H9 (cell line): ENCODE measurements around the gene ADAMTS15. TPM values are rescaled to one million over a fixed set of nuclear protein-coding genes. Genes with fewer than 3 reads are reported as not detected.
A peak's percentile ranks its signal among the peaks of the same experiment; 100 is the strongest.

ENCODE experiments used
- DNase-seq: peaks from one replicate; pipeline ENCODE4 v3.0.0-alpha.2; 2017
- H2AFZ ChIP-seq: one replicate; pipeline ENCODE4 v1.6.1; 2013; ENCODE audit warnings: mild to moderate bottlenecking, low read length, control low read depth, moderate library complexity
- H2AK5ac ChIP-seq: 2 replicates; pipeline ENCODE4 v1.6.1; 2013; ENCODE audit warnings: low read length, control low read depth, mixed read lengths; ENCODE audit not compliant: insufficient read length
- H2BK120ac ChIP-seq: one replicate; pipeline ENCODE4 v1.6.1; 2013; ENCODE audit warnings: low read depth, mild to moderate bottlenecking, low read length, control low read depth, inconsistent platforms; ENCODE audit not compliant: poor library complexity, severe bottlenecking
- H2BK12ac ChIP-seq: 2 replicates; pipeline ENCODE4 v1.6.1; 2013; ENCODE audit warnings: low read length, control low read depth, mixed read lengths, low read depth; ENCODE audit not compliant: insufficient read length
- H2BK15ac ChIP-seq: 2 replicates; pipeline ENCODE4 v1.6.1; 2013; ENCODE audit warnings: low read depth, low read length, control low read depth
- H2BK20ac ChIP-seq: one replicate; pipeline ENCODE4 v1.6.1; 2013; ENCODE audit warnings: low read depth, mild to moderate bottlenecking, low read length, control low read depth, inconsistent platforms; ENCODE audit not compliant: poor library complexity, severe bottlenecking
- H2BK5ac ChIP-seq: 2 replicates; pipeline ENCODE4 v1.6.1; 2013; ENCODE audit warnings: low read length, control low read depth, mixed read lengths; ENCODE audit not compliant: insufficient read length
- H3K14ac ChIP-seq: 2 replicates; pipeline ENCODE4 v1.6.1; 2013; ENCODE audit warnings: low read length, control low read depth; ENCODE audit not compliant: insufficient read depth
- H3K18ac ChIP-seq: 2 replicates; pipeline ENCODE4 v1.6.1; 2013; ENCODE audit warnings: low read depth, mild to moderate bottlenecking, mixed read lengths, low read length, control low read depth; ENCODE audit not compliant: insufficient read length
- H3K23ac ChIP-seq: 2 replicates; pipeline ENCODE4 v1.6.1; 2013; ENCODE audit warnings: low read length, control low read depth, mixed read lengths, low read depth; ENCODE audit not compliant: insufficient read length
- H3K23me2 ChIP-seq: 2 replicates; pipeline ENCODE4 v1.6.1; 2013; ENCODE audit warnings: low read depth, mild to moderate bottlenecking, mixed read lengths, low read length, control low read depth; ENCODE audit not compliant: insufficient read length, poor library complexity, severe bottlenecking
- H3K27ac ChIP-seq: 2 replicates; pipeline ENCODE4 v1.5.1; 2013; ENCODE audit warnings: low read length, control low read depth, mixed read lengths, low read depth; ENCODE audit not compliant: insufficient read length
- H3K27me3 ChIP-seq: 2 replicates; pipeline ENCODE4 v1.6.1; 2013; ENCODE audit warnings: low read length, control low read depth, inconsistent platforms; ENCODE audit not compliant: insufficient read depth
- H3K4ac ChIP-seq: 2 replicates; pipeline ENCODE4 v1.6.1; 2013; ENCODE audit warnings: low read depth, mild to moderate bottlenecking, control low read depth, inconsistent platforms, low read length, moderate library complexity
- H3K4me1 ChIP-seq: 2 replicates; pipeline ENCODE4 v1.6.1; 2013; ENCODE audit warnings: low read length, control low read depth, inconsistent platforms; ENCODE audit not compliant: insufficient read depth
- H3K4me2 ChIP-seq: 2 replicates; pipeline ENCODE4 v1.6.1; 2013; ENCODE audit warnings: low read length, control low read depth, mixed read lengths; ENCODE audit not compliant: insufficient read length, insufficient read depth
- H3K56ac ChIP-seq: 2 replicates; pipeline ENCODE4 v1.6.1; 2013; ENCODE audit warnings: low read depth, mild to moderate bottlenecking, mixed read lengths, low read length, control low read depth; ENCODE audit not compliant: insufficient read length
- H3K79me1 ChIP-seq: 2 replicates; pipeline ENCODE4 v1.6.1; 2013; ENCODE audit warnings: low read depth, mild to moderate bottlenecking, moderate library complexity, low read length, control low read depth, inconsistent platforms; ENCODE audit not compliant: insufficient read depth, poor library complexity, severe bottlenecking
- H3K79me2 ChIP-seq: 2 replicates; pipeline ENCODE4 v1.6.1; 2013; ENCODE audit warnings: low read length, control low read depth, inconsistent platforms; ENCODE audit not compliant: insufficient read depth
- H3K9ac ChIP-seq: 2 replicates; pipeline ENCODE4 v1.6.1; 2013; ENCODE audit warnings: low read length, control low read depth, mixed read lengths; ENCODE audit not compliant: insufficient read length; ENCODE audit errors: extremely low read depth
- H3K9me3 ChIP-seq: one replicate; pipeline ENCODE4 v1.6.1; 2013; ENCODE audit warnings: low read depth, low read length, inconsistent platforms; ENCODE audit not compliant: control insufficient read depth
- H3T11ph ChIP-seq: one replicate; pipeline ENCODE4 v1.6.1; 2013; ENCODE audit warnings: mild to moderate bottlenecking, low read length, control low read depth, inconsistent platforms
- H4K20me1 ChIP-seq: one replicate; pipeline ENCODE4 v1.6.1; 2013; ENCODE audit not compliant: control insufficient read depth, insufficient read length, insufficient read depth
- H4K5ac ChIP-seq: 2 replicates; pipeline ENCODE4 v1.6.1; 2013; ENCODE audit warnings: low read depth, mild to moderate bottlenecking, mixed read lengths, low read length, control low read depth; ENCODE audit not compliant: insufficient read length
- H4K8ac ChIP-seq: replicated peaks from 2 replicates; pipeline ENCODE4 v1.6.1; 2013; ENCODE audit warnings: low read length, control low read depth, mixed read lengths, low read depth; ENCODE audit not compliant: insufficient read length
- H4K91ac ChIP-seq: 2 replicates; pipeline ENCODE4 v1.6.1; 2013; ENCODE audit warnings: low read depth, mild to moderate bottlenecking, moderate library complexity, mixed read lengths, low read length, control low read depth; ENCODE audit not compliant: insufficient read length
- H3K27ac Mint-ChIP-seq, 3 experiments: 2 replicates in 2 of 3; 3 replicates in 1 of 3; pipeline ENCODE4 v1.8.0; 2020 to 2021; ENCODE audit warnings: mixed read lengths in 3 of 3, mild to moderate bottlenecking in 1 of 3, moderate library complexity in 1 of 3
- H3K27me3 Mint-ChIP-seq: 2 replicates; pipeline ENCODE4 v1.8.0; 2021; ENCODE audit warnings: low read depth, mild to moderate bottlenecking, moderate library complexity, mixed read lengths
- H3K36me3 Mint-ChIP-seq, 3 experiments: 2 replicates in 2 of 3; 3 replicates in 1 of 3; pipeline ENCODE4 v1.8.0; 2020 to 2021; ENCODE audit warnings: low read depth in 3 of 3, mixed read lengths in 3 of 3; ENCODE audit not compliant: insufficient read depth in 1 of 3
- H3K4me1 Mint-ChIP-seq, 2 experiments: 2 replicates each; pipeline ENCODE4 v1.8.0; 2020; ENCODE audit warnings: mixed read lengths in 2 of 2
- H3K4me3 Mint-ChIP-seq, 2 experiments: 2 replicates in 1 of 2; 3 replicates in 1 of 2; pipeline ENCODE4 v1.8.0; 2020 to 2021; ENCODE audit warnings: mild to moderate bottlenecking in 2 of 2, mixed read lengths in 2 of 2, moderate library complexity in 1 of 2
- H3K9me3 Mint-ChIP-seq, 2 experiments: 2 replicates in 1 of 2; 3 replicates in 1 of 2; pipeline ENCODE4 v1.8.0; 2020; ENCODE audit warnings: mild to moderate bottlenecking in 2 of 2, mixed read lengths in 2 of 2, moderate library complexity in 1 of 2
- WGBS: extraction: QIAGEN DNeasy Blood & Tissue Kit; methylation state at CpG from one replicate; pipeline ENCODE4 v1.1.7; 2013; ENCODE audit warnings: missing lambda C conversion rate, low lambda C conversion rate, mixed read lengths; ENCODE audit not compliant: insufficient read length; ENCODE audit errors: extremely low coverage; 5-methylcytosine and 5-hydroxymethylcytosine counted together
- total RNA-seq: library from RNA; stranded (reverse); gene quantifications from 2 replicates; pipeline ENCODE4 v1.2.1, GENCODE V29; 2021
- TF ChIP-seq, protein P1 (sequence below): fragments of 200-600 bp; sonication (generic); conservative IDR thresholded peaks from 3 replicates; pipeline ENCODE4 v1.8.0; 2021; ENCODE audit warnings: antibody characterized with exemption, mild to moderate bottlenecking

The ADAMTS15 gene
- total RNA-seq, 1 experiment from 2014 or later: 1.3 TPM

DNA sequence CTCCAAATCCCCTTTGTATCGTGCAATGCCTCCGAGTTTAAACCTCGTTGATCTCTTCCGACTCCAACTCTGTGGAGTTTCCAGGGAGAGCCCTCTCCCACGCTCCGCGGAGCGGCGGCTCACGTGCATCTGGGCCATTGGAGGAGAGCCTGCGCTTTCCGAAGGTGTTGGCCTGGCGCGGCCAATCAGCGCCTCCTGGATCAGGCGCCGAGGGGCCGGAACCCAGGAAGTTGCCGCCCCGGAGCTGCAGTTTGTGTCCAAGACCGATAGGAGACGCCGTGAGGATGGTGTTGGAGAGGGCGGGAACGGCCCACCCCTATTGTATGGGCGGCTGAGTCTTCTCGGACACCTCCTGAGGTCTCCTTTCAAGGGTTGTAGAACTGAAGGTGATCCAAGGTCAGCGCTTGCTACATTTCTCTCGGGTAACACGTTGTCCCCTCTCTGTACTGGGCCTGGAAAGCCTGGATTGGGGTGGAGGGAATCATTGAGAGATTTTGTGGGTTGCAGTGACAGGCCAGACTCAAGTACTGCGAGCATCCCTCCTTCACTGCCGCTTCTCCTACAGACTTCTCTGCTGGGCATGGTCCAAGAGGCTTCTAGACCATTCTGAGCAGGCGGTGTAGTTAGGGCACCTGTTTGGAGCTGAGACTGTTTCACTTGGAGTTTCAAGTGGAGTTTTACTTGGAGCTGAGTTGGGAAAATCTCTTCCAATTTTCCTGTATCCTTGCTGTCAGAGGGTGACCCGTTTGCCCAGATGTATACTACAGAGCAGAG, 1.7 kb downstream of the ADAMTS15 start:
- Histone ChIP-seq H4K8ac (no peak overlapping the region), H3K4ac (no peak overlapping the region), H3K18ac (no peak overlapping the region), H3K79me2 (no peaks in the 10 kb centered on the region), H3T11ph (no peak overlapping the region), H2AK5ac (no peak overlapping the region), H4K5ac (no peak overlapping the region), H3K23ac (no peak overlapping the region), H4K20me1 (no peaks in the 10 kb centered on the region), H4K91ac (no peak overlapping the region), H3K9ac (no peak overlapping the region), H2BK20ac (no peak overlapping the region), H2BK12ac (no peak overlapping the region), H3K4me1 (0 out of 2 replicates have a peak, but pooled peaks cover 2% of the 10 kb centered on the region), H3K14ac (no peak overlapping the region; the same call in 1 of the 2 replicates), H3K9me3 (no peaks in the 10 kb centered on the region), H3K4me2 (peak overlapping the region; percentile 87), H3K56ac (no peak overlapping the region), H3K27ac (no peak overlapping the region), H2BK120ac (no peak overlapping the region), H3K27me3 (peaks cover 18% of the 10 kb centered on the region; the same call in 1 of the 2 replicates), H3K23me2 (peaks cover 20% of the 10 kb centered on the region), H2BK5ac (no peak overlapping the region), H2BK15ac (no peak overlapping the region), H3K79me1 (no peaks in the 10 kb centered on the region), H2AFZ (no peak overlapping the region)
- Mint-ChIP-seq H3K4me3 (peak overlapping the region; percentile 73 to 87), H3K27ac (no peak overlapping the region; a peak in 1 of 7 replicates), H3K36me3 (no peaks in the 10 kb centered on the region), H3K9me3 (peaks cover 2 to 4% of the 10 kb centered on the region in 2 experiments; a peak in 4 of 5 replicates), H3K4me1 (peaks cover 8 to 11% of the 10 kb centered on the region in 2 experiments), H3K27me3 (peaks cover 97% of the 10 kb centered on the region)
- TF ChIP-seq, protein P1, sequence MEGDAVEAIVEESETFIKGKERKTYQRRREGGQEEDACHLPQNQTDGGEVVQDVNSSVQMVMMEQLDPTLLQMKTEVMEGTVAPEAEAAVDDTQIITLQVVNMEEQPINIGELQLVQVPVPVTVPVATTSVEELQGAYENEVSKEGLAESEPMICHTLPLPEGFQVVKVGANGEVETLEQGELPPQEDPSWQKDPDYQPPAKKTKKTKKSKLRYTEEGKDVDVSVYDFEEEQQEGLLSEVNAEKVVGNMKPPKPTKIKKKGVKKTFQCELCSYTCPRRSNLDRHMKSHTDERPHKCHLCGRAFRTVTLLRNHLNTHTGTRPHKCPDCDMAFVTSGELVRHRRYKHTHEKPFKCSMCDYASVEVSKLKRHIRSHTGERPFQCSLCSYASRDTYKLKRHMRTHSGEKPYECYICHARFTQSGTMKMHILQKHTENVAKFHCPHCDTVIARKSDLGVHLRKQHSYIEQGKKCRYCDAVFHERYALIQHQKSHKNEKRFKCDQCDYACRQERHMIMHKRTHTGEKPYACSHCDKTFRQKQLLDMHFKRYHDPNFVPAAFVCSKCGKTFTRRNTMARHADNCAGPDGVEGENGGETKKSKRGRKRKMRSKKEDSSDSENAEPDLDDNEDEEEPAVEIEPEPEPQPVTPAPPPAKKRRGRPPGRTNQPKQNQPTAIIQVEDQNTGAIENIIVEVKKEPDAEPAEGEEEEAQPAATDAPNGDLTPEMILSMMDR: peak; percentile 85
- no CpG with 5 or more reads among the region's 34 CpGs for WGBS
- peak; percentile 94 for DNase-seq
